NCI-H82 treated with DMSO at 0.1 percent for 48 hours (cell line): ENCODE measurements around the gene BBS1.
A peak's percentile ranks its signal among the peaks of the same experiment; 100 is the strongest.
"Not testable (repeated sequence)": the region's sequence is repeated elsewhere in the genome, so short reads cannot be mapped to it uniquely, and the experiment has no call there.

Experiments used
- DNase-seq: peaks from one replicate; lab custom pipeline; 2025; ENCODE audit not compliant: unreplicated experiment; lab: John Stamatoyannopoulos, UW

Gene BBS1

DNA sequence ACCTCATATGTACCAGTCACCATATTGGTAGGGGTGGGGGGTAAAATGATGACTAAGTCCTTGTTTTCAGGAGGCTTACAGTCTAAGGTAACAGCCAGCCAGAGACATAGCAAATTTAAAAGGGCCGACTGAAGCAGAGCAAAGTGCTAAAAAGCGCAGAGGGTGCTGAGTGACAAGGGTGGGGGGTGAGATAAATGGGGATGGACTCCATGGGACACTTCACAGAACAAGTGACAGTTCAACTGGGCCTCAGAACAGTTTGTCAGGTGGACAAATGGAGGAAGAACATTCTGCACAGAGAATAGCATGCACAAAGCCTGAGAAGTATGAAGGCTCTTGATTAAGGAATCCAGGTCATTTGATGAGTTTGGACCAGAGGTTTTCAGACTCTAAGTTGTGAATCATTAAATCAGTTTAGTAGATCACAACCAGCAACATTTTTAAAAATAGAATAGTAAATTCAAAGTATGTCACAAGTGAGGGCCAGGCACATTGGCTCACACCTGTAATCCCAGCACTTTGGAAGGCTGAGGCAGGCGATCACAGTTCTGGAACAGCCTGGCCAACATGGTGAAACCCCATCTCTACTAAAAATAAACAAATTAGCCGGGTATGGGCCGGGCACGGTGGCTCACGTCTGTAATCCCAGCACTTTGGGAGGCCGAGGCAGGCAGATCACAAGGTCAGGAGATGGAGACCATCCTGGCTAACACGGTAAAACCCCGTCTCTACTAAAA is 14.0 kb downstream of the BBS1 start:
- no peak for DNase-seq

DNA sequence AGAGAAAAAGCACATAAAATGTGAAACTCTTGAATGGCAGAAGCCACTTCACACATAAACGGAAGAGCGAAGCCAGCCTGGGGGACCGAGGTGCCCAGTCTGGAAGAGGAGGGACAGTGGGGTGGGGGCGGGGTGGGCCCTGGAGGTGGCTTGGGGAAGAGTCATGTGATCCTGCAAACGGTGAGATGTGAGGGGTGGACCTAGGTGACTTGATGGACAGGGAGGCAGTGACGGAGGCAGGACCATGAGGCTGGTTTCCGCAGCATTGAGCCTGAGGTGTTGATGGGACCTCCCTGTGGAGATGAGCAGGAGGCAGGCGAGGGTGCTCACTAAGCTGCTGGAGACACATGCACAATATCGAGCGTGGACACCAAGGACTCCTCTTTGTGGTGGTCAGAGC is 18.6 kb downstream of the BBS1 start:
- no peak for DNase-seq

DNA sequence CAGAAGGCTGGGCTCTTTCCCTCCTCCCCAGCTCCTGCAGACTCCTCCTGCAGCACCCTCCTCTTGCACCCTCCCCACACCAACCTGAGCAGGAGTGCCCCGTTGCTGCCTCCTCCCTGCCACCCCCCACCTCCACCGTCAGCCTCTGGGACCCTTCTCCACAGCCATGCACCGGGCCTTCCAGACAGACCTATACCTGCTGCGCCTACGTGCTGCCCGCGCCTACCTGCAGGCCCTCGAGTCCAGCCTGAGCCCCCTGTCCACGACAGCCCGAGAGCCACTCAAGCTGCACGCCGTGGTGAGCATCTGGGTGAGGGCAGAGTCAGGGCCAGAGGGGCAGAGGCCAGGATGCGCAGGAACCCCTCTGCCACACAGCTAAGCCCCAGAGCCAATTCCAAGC is 19.2 kb downstream of the BBS1 start:
- DNase-seq, result no peak

DNA sequence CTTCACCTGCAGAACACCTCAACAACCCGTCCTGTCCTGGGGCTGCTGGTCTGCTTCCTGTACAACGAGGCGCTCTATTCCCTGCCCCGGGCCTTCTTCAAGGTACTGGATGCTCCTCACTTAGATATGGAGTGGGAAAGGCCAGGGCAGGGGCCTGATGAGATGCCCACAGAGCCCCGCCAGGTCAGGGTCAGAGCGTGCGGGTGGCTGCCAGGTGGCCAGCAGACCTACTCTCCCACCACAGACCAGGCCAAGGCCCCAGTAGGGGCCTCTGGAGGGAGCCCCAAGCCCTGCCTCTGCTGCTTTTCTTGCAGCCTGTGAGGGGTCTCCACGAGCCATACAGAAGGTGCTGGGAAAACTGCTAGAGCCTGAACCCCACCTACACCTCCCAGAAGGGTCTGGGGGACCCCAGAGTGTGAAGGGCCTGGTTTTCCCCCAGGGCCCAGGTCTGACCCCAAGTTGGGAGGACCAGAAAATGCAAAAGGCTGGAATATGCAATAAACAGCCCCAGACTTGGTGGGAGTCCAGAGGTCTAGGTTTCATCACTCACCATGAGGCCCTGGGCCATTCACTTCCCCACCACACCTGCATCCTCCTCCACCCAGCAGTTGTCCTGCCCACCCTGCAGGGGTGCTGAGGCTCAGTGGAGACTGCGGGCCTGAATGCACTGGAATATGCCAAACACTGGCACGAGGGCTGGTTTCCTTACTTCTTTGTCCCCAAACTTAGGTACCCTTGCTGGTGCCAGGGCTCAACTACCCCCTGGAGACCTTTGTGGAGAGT is 20.7 kb downstream of the BBS1 start:
- DNase-seq, result no peak

GRCh38 chr11:66531841-66532240 is 21.4 kb downstream of the BBS1 start:
- no peak for DNase-seq

DNA sequence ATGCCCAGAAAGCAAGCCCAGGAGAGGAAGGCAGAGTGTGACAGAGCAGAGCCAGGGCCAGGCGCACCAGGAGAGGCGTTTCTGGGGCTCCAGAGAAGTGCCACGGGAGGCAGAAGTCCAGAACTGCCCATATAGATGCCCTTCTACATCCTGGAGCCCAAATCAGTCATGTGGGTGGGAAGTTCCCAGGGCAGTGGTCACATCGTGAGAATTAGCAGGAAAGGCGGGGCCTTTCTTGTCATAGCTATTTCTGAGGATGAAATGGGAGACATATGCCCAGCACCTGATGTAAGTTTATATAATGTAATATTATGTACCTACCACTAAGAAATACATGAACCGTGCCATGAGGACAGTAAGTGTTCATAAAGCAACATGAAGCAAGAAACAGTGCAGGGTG is 22.3 kb downstream of the BBS1 start:
- no peak for DNase-seq

DNA sequence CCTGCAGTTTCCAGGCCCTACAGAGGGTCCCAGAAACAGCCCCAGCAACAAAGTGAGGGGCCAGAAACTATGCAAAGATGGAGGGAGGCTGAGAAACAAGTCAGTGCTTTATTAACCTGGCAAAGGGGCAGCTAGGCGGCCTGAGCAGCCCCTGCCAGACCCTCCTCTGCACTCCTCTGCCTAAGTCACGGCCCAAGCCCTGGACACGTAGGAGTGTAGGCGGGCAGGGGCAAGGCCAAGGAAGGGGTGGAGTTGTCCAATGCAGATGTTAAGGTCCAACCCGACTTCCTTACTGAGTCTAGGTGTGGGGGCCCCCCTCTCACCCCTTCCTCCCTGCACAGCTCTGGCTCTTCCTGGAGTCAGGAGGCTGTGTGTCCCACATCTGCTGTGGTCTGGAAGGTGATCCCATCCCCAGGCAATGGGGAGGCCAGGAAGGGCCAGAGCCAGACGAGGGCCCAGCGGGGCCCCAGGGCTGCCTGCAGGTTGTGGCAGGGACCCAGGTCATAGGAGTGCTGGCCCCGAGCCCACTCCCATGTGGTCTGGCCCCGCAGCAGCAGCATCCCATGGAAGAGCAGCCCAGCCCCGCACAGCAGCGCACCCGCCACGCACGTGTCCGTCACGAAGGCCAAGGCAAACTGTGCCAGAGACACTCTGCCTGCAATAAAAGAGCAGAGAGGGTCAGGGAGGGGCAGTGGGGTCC is 28.9 kb downstream of the BBS1 start:
- DNase-seq, result no peak

GRCh38 chr11:66539870-66540213 is 29.4 kb downstream of the BBS1 start:
- no peak for DNase-seq

DNA sequence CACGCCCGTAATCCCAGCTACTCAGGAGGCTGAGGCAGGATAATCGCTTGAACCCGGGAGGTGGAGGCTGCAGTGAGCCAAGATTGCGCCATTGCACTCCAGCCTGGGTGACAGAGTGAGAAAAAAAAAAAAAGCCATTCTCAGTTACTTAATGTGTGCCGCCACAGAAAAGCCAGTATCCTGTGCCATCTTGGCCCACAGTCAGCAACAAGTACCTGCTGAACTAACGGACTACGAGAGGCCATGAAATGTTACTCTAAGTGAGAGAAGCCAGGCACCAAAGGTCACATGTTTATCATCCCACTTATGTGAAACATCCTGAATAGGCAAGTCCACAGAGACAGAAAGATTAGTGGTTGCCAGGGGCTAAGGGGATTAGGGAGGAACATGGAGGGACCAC is 30.2 kb downstream of the BBS1 start:
- DNase-seq, result not testable (repeated sequence)

DNA sequence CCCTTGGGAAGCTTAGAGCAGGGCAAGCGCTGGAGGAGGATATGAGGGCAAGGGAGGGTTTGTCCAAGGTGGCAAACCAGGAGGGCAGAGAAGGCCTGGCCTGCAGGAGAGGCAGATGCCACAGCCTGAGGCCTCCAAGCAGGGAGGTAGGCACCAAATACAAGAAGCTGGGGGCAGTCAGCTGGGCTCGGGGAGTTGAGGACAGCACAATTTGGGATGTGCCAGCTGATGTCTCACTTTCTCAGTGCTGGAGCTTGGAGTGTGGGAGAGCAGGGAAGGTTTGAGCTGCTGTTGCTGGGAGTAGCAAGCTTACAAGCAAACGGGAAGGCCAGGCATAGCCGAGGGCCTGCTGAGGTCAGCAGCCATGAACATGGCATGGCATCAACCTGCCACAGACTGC is 31.5 kb downstream of the BBS1 start:
- DNase-seq, result no peak

DNA sequence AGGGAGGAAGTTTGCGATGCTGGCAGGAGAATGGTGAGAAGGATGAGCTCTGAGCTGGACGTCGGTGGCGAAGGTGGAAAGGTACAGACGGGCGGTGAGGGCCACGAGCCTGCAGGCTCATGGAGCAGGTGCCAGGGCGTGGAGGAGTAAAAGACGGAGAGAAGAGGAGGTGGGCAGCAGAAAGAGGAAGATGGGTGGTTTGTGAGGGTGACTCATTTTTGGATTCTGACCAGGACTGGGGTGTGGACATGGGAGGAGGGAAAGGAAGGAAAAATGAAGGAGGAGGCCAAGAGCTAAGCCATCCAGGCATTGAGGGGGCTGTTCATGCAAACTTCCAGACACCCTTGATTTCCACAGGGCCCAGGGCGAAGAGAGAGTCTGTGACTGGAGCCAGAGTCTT is 31.9 kb downstream of the BBS1 start:
- no peak for DNase-seq

- peak; percentile 4 for DNase-seq
Measured at GRCh38 chr11:66543263-66544107, 33.0 kb downstream of the BBS1 start.

GRCh38 chr11:66544952-66545351 is 34.5 kb downstream of the BBS1 start:
- not testable (repeated sequence) for DNase-seq

- DNase-seq, result peak; percentile 84
Measured at GRCh38 chr11:66545701-66546367, 35.4 kb downstream of the BBS1 start, which contains the start of gene ZDHHC24. Gene ZDHHC24 (minus strand): TSS chr11:66546048. CDS start chr11:66546003, 45 bp downstream.

DNA sequence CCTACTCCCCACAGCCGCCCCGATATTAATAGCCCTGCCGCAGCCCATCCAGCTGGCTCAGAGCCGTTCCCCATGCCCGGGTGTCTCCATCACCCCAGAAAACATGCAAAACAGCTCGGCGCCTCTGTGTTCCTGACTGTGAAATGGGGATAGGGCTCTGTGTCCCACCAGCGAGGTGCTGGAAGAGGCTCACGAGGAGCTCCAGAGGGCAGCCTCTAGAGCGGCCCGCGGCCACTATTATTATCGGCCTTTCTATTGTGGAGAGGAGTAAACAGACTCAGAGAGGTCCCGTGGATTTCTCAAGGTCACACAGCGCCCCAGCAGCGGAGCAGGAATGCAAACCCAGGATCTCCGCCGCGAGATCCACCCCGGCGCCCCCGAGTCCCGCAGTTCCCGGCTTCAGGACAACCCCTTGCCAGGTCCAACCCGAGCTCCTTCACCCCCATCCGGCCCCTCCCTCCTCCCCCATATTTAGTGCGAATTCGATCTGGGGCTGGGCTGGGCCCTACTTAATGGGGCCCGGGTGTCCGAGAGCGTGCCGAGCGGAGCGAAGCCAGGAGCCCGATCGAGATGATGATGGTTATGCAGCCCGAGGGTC is 36.0 kb downstream of the BBS1 start, which contains the start of gene ACTN3:
TSS of gene ACTN3 (plus strand) at position 536 of the 598 bp plus-strand sequence. CDS start at position 571, 35 bp downstream.
- no peak for DNase-seq

DNA sequence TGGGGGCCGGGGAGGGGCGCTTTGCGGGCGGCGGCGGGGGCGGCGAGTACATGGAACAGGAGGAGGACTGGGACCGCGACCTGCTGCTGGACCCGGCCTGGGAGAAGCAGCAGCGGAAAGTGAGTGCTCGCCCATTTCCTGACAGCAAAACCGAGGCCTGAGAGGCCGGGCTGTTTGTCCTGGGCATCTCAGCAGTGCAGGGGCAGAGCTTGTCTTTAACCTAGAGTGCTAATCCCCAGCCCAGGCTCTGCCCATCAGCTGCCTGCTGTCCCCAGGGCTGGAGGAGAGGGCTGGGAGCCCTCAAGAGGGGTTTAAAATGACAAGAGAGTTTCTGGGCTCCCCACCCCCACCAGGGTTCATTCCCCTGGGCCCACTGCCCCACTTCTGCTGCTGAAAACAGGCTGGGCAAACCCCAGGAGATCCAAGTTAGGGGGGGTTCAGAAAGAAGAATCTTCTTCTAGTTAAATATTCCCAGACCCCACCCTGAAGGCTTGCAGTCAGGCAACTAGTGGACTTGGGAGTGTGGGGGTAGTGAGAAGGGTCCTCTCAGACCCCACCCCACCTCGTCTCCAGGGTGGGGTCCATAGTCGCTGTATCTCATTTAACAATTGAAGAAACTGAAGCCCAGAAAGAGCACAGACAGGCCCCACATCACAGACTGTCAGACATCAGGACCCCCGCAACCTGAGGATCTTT is 36.7 kb downstream of the BBS1 start:
- DNase-seq, result no peak

- DNase-seq, result no peak
Measured at GRCh38 chr11:66547662-66548009, 37.2 kb downstream of the BBS1 start.

DNA sequence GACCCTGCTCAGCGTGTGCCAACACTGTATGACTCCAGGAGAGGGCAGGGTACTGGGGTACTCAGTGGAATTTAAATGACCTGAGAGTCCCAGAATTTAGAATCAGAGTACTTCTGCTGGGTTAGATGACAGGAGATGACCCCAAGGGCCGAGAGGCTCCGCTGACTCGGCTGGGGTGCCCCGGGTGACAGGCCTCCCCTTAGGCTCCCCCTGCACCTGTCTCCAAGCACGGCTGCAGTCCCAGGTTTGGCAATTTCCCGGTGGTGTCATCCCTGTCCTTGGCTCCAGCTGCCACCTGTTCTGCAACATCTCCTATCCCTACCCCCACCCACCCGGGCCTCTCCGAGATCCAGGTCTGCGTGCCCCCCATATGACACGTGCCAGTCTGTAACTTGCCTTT is 37.6 kb downstream of the BBS1 start:
- DNase-seq, result no peak
